Smooth muscle cell (in vitro differentiated cells): ENCODE measurements around the gene BGN. TPM values are rescaled to one million over a fixed set of nuclear protein-coding genes. Genes with fewer than 3 reads are reported as not detected.
A peak's percentile ranks its signal among the peaks of the same experiment; 100 is the strongest.

Source experiments
- DNase-seq: peaks from one replicate; lab custom pipeline; 2025; ENCODE audit not compliant: unreplicated experiment; lab: John Stamatoyannopoulos, UW
- H2AFZ ChIP-seq: fragments of 200-600 bp; sonication (generic); 2 replicates; pipeline ENCODE4 v1.6.0; 2016; ENCODE audit warnings: antibody characterized with exemption, low read depth, mild to moderate bottlenecking
- H3F3A ChIP-seq: fragments of 200-600 bp; sonication (generic); 2 replicates; pipeline ENCODE4 v1.6.0; 2017; ENCODE audit warnings: antibody characterized with exemption, low read depth
- H3K27ac ChIP-seq: fragments of 200-600 bp; sonication (generic); 2 replicates; pipeline ENCODE4 v1.5.1; 2016; ENCODE audit warnings: low read depth, mild to moderate bottlenecking
- H3K27me3 ChIP-seq: fragments of 200-600 bp; sonication (generic); 2 replicates; pipeline ENCODE4 v1.6.1; 2016; ENCODE audit warnings: low read depth, mild to moderate bottlenecking
- H3K36me3 ChIP-seq: fragments of 200-600 bp; sonication (generic); 2 replicates; pipeline ENCODE4 v1.5.1; 2016; ENCODE audit warnings: low read depth
- H3K4me1 ChIP-seq: fragments of 200-600 bp; sonication (generic); 2 replicates; pipeline ENCODE4 v1.5.1; 2016; ENCODE audit warnings: low read depth
- H3K4me2 ChIP-seq: fragments of 200-600 bp; sonication (generic); 2 replicates; pipeline ENCODE4 v1.6.0; 2016; ENCODE audit warnings: mild to moderate bottlenecking
- H3K4me3 ChIP-seq: fragments of 200-600 bp; sonication (generic); 2 replicates; pipeline ENCODE4 v1.5.1; 2016; ENCODE audit warnings: mild to moderate bottlenecking
- H3K79me2 ChIP-seq: fragments of 200-600 bp; sonication (generic); 2 replicates; pipeline ENCODE4 v1.6.0; 2016; ENCODE audit warnings: low read depth, mild to moderate bottlenecking
- H3K9ac ChIP-seq: fragments of 200-600 bp; sonication (generic); 2 replicates; pipeline ENCODE4 v1.6.0; 2016; ENCODE audit warnings: low read depth
- H3K9me3 ChIP-seq: fragments of 200-600 bp; sonication (generic); replicated peaks from 2 replicates; pipeline ENCODE4 v1.5.1; 2016; ENCODE audit warnings: low read depth
- H4K20me1 ChIP-seq: fragments of 200-600 bp; sonication (generic); 2 replicates; pipeline ENCODE4 v1.6.0; 2016; ENCODE audit warnings: low read depth
- WGBS: methylation state at CpG from one replicate; pipeline ENCODE4 v1.1.7; 2016; ENCODE audit warnings: low lambda C conversion rate; 5-methylcytosine and 5-hydroxymethylcytosine counted together
- polyA plus RNA-seq: library from polyadenylated mRNA; unstranded; fragments of >200 nt; fragmentation: Nextera tagmentation; extraction: Ambion mirVana; gene quantifications from 2 replicates; pipeline ENCODE4 v1.2.1, GENCODE V29; 2016
- total RNA-seq: library from RNA; depleted of rRNA; stranded (reverse); fragments of >200 nt; gene quantifications from 2 replicates; pipeline ENCODE4 v1.2.3, GENCODE V29; 2014
- TF ChIP-seq, protein P1 (sequence below): fragments of 200-600 bp; sonication (generic); IDR thresholded peaks from 2 replicates; pipeline ENCODE4 v1.5.1; 2017; ENCODE audit warnings: borderline replicate concordance, mild to moderate bottlenecking, antibody characterized with exemption; ENCODE audit not compliant: insufficient read depth, poor library complexity, severe bottlenecking

Gene BGN
- total and polyA plus RNA-seq, 2 experiments from 2014 or later = 298 to 621 TPM

DNA sequence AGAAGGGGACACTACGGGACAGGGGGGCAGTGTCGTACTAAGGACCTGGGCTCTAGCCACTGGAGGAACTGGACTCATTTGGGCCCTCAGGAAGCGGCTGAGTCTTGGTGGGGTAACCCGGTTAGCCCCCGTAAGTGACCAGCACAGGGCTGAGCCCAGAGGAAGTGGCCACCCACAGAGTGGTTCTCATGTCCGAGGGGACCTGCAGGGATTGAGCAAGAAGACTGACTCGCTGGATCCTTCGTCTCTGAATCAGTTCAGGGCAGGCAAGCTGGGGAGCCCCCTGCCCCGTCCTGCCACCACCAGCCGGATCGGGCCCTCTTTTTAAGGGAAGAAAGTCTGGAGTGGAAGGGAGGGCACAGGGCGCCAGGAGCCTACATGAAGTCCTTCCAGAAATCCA is 719 bp upstream of the BGN start:
- peaks cover 27% of the 10 kb centered on the region for H4K20me1 ChIP-seq
- DNase-seq = no peak
- H3K4me2 ChIP-seq = peak overlapping the region; percentile 87
- H3K9ac ChIP-seq = no peak overlapping the region
- TF ChIP-seq, protein P1, sequence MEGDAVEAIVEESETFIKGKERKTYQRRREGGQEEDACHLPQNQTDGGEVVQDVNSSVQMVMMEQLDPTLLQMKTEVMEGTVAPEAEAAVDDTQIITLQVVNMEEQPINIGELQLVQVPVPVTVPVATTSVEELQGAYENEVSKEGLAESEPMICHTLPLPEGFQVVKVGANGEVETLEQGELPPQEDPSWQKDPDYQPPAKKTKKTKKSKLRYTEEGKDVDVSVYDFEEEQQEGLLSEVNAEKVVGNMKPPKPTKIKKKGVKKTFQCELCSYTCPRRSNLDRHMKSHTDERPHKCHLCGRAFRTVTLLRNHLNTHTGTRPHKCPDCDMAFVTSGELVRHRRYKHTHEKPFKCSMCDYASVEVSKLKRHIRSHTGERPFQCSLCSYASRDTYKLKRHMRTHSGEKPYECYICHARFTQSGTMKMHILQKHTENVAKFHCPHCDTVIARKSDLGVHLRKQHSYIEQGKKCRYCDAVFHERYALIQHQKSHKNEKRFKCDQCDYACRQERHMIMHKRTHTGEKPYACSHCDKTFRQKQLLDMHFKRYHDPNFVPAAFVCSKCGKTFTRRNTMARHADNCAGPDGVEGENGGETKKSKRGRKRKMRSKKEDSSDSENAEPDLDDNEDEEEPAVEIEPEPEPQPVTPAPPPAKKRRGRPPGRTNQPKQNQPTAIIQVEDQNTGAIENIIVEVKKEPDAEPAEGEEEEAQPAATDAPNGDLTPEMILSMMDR = no peak
- H3K27ac ChIP-seq = peak overlapping the region; percentile 63
- no peak overlapping the region for H2AFZ ChIP-seq
- H3K4me1 ChIP-seq = peaks cover 5% of the 10 kb centered on the region
- H3K4me3 ChIP-seq = no peak overlapping the region
- H3F3A ChIP-seq = no peaks in the 10 kb centered on the region
- H3K9me3 ChIP-seq = no peaks in the 10 kb centered on the region
- H3K27me3 ChIP-seq = no peaks in the 10 kb centered on the region
- WGBS = 65% methylated on average over 12 of the region's 12 CpGs
- H3K36me3 ChIP-seq = no peaks in the 10 kb centered on the region
- H3K79me2 ChIP-seq = peaks cover 32% of the 10 kb centered on the region

DNA sequence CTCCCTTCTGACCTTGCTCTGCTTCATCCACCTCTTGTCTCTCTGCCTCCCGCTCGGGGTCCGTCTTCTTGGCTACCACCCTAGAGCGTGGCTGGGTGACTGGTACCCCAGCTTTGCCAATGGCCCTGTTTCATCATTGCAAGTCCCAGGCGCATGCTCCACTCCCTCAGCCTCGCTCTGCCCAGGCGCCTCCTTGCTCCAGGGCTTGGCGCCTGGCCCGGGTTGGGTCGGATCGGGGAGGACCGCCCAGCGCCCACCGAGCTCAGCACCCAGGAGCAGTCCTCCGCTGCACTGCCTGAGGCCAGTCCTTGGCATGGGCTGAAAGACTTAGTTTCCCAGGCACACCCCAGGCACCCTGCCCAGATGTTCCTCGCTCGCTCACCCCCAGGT is 577 bp downstream of the BGN start:
- H3F3A ChIP-seq = no peaks in the 10 kb centered on the region
- no peak overlapping the region for H2AFZ ChIP-seq
- H3K4me2 ChIP-seq = peak overlapping the region; percentile 87
- WGBS = 71% methylated on average over 17 of the region's 17 CpGs
- TF ChIP-seq, protein P1 = no peak
- H3K27ac ChIP-seq = no peak overlapping the region
- H3K4me3 ChIP-seq = peak overlapping the region; percentile 55
- no peaks in the 10 kb centered on the region for H3K36me3 ChIP-seq
- H3K27me3 ChIP-seq = no peaks in the 10 kb centered on the region
- peak; percentile 40 for DNase-seq
- H3K9ac ChIP-seq = no peak overlapping the region
- peaks cover 5% of the 10 kb centered on the region for H3K4me1 ChIP-seq
- H4K20me1 ChIP-seq = peaks cover 40% of the 10 kb centered on the region
- H3K9me3 ChIP-seq = no peaks in the 10 kb centered on the region
- peaks cover 40% of the 10 kb centered on the region for H3K79me2 ChIP-seq

DNA sequence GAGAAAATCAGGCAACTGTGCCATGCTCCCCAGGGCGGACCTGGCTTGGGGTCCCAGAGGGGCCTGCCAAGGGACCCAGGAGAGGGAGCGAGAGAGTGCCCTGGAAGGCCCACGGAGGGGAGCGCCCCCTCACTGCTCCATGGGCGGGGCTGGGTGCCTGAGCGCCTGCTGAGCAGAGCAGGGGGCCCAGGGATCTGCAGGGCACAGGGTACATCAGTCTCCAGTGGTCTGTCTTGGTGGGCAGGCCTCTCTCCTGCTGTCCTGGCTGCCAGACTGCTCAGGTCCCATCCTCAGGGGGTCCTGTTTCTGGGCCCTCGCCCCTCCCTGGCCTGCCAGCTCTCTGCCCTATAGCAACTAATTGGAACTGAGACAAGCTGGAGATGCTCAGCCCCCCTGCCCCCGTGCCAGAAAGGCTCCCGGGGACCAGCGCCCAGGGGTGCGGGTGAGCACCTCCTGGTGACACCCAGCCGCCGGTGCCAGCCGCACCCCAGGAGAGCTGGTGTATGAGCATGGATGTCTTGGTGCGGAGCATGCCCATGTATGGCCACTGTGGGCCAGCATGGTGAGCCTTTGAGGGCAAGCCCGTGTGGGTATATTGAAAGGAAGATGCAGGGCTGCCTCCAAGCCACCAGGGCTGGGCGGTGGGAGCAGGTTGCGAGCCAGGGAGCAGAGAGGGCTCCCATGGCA is 1.3 kb downstream of the BGN start:
- peaks cover 41% of the 10 kb centered on the region for H3K79me2 ChIP-seq
- H2AFZ ChIP-seq = no peak overlapping the region
- H3K9ac ChIP-seq = no peak overlapping the region
- H3K27me3 ChIP-seq = no peaks in the 10 kb centered on the region
- no peak overlapping the region for H3K27ac ChIP-seq
- peak overlapping the region; percentile 55 for H3K4me3 ChIP-seq
- H3K4me2 ChIP-seq = peak overlapping the region; percentile 87
- peaks cover 47% of the 10 kb centered on the region for H4K20me1 ChIP-seq
- no peaks in the 10 kb centered on the region for H3F3A ChIP-seq
- DNase-seq = no peak
- no peaks in the 10 kb centered on the region for H3K9me3 ChIP-seq
- H3K4me1 ChIP-seq = peaks cover 5% of the 10 kb centered on the region
- H3K36me3 ChIP-seq = no peaks in the 10 kb centered on the region
- TF ChIP-seq, protein P1 = no peak
- WGBS = 76% methylated on average over 18 of the region's 18 CpGs

DNA sequence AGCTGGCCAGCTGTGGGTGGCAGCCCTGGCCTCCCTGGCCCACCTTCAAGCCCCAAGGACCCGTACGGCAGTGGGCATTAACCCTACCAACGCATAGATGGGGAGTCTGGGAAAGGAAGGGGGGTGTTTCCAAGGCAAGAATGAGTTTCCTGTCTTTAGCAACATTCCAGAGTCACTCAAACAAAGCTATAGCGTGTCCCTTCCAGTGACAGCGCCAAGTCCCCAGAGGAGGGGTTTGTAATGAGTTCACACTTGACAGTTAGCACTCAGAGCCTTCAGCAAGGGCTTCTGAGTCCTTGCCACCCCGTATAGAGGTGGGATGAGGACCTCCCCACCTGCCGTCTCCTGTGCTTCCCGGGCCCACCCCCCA is 1.8 kb downstream of the BGN start:
- no peak overlapping the region for H3K9ac ChIP-seq
- DNase-seq = no peak
- peaks cover 41% of the 10 kb centered on the region for H3K79me2 ChIP-seq
- peak overlapping the region; percentile 87 for H3K4me2 ChIP-seq
- H3K4me1 ChIP-seq = peaks cover under 1% of the 10 kb centered on the region
- 43% methylated on average over 6 of the region's 8 CpGs for WGBS
- H3K27ac ChIP-seq = no peak overlapping the region
- peak overlapping the region; percentile 55 for H3K4me3 ChIP-seq
- H3K27me3 ChIP-seq = no peaks in the 10 kb centered on the region
- H4K20me1 ChIP-seq = peaks cover 53% of the 10 kb centered on the region
- TF ChIP-seq, protein P1 = no peak
- H2AFZ ChIP-seq = no peak overlapping the region
- no peaks in the 10 kb centered on the region for H3K9me3 ChIP-seq
- no peaks in the 10 kb centered on the region for H3K36me3 ChIP-seq
- no peaks in the 10 kb centered on the region for H3F3A ChIP-seq
